HFFc6 (cell line): ENCODE data around the gene SYK. TPM values are rescaled to one million over a fixed set of nuclear protein-coding genes. Genes with fewer than 3 reads are reported as not detected.
A peak's percentile ranks its signal among the peaks of the same experiment; 100 is the strongest.

Source experiments
- DNase-seq: peaks from one replicate; pipeline ENCODE4 v3.0.0-alpha.2; 2018
- H3K27ac Mint-ChIP-seq: 2 replicates; pipeline ENCODE4 v1.8.0; 2020; ENCODE audit warnings: mild to moderate bottlenecking, mixed read lengths
- H3K27me3 Mint-ChIP-seq: 2 replicates; pipeline ENCODE4 v1.8.0; 2021; ENCODE audit warnings: mild to moderate bottlenecking, moderate library complexity, mixed read lengths; ENCODE audit not compliant: insufficient read depth
- H3K36me3 Mint-ChIP-seq: 2 replicates; pipeline ENCODE4 v1.8.0; 2021; ENCODE audit warnings: low read depth, mixed read lengths
- H3K4me1 Mint-ChIP-seq: 2 replicates; pipeline ENCODE4 v1.8.0; 2020; ENCODE audit warnings: low read depth, mixed read lengths
- H3K4me3 Mint-ChIP-seq: 2 replicates; pipeline ENCODE4 v1.8.0; 2020; ENCODE audit warnings: mild to moderate bottlenecking, moderate library complexity, mixed read lengths
- H3K9me3 Mint-ChIP-seq: 2 replicates; pipeline ENCODE4 v1.8.0; 2020; ENCODE audit warnings: mild to moderate bottlenecking, mixed read lengths
- CTCF ChIP-seq: fragments of 200-600 bp; sonication (generic); IDR thresholded peaks from 2 replicates; pipeline ENCODE4 v1.5.0; 2021; ENCODE audit warnings: antibody characterized with exemption, mild to moderate bottlenecking
- total RNA-seq, 6 experiments: library from RNA; stranded (reverse); fragmentation: NEBNext Ultra II Directional; extraction: Animal tissue kit (Norgen Biotek cat#: 25700); gene quantifications; 2 replicates in 1 of 6; 3 replicates in 5 of 6; pipeline ENCODE4 v1.2.3, GENCODE V29; 2021

Gene SYK
- total RNA-seq, 6 experiments from 2014 or later = not detected

GRCh38 chr9:90870621-90871326, 69.2 kb downstream of the SYK start:
- Mint-ChIP-seq H3K4me1 (peaks cover 9% of the 10 kb centered on the region), H3K4me3 (no peak overlapping the region), H3K27ac (no peak overlapping the region), H3K36me3 (no peaks in the 10 kb centered on the region), H3K9me3 (no peaks in the 10 kb centered on the region), H3K27me3 (peaks cover 8% of the 10 kb centered on the region; the same call in 1 of the 2 replicates)
- peak; percentile 92 for TF ChIP-seq CTCF
- peak; percentile 6 for DNase-seq

- no peak overlapping the region for H3K4me3 Mint-ChIP-seq
- no peak for DNase-seq
Observed at GRCh38 chr9:90871327-90871935, 69.8 kb downstream of the SYK start.

GRCh38 chr9:90872835-90873294, 71.2 kb downstream of the SYK start:
- peaks cover 7% of the 10 kb centered on the region; the same call in 1 of the 2 replicates for H3K27me3 Mint-ChIP-seq
- H3K4me3 Mint-ChIP-seq = peak overlapping the region; percentile 10; the same call in 1 of the 2 replicates
- H3K4me1 Mint-ChIP-seq = peaks cover 9% of the 10 kb centered on the region
- H3K27ac Mint-ChIP-seq = no peak overlapping the region
- no peaks in the 10 kb centered on the region for H3K36me3 Mint-ChIP-seq
- no peaks in the 10 kb centered on the region for H3K9me3 Mint-ChIP-seq
- DNase-seq = no peak
- TF ChIP-seq CTCF = no peak

More at GRCh38 chr9:90871327-90871935, 69.8 kb downstream of the SYK start:
- TF ChIP-seq CTCF = peak; percentile 47
- Mint-ChIP-seq H3K27me3 (peaks cover 8% of the 10 kb centered on the region; the same call in 1 of the 2 replicates), H3K27ac (no peak overlapping the region), H3K9me3 (no peaks in the 10 kb centered on the region), H3K4me1 (peaks cover 9% of the 10 kb centered on the region), H3K36me3 (no peaks in the 10 kb centered on the region)

- H3K9me3 Mint-ChIP-seq = no peaks in the 10 kb centered on the region
- no peak for DNase-seq
- H3K4me1 Mint-ChIP-seq = peaks cover 9% of the 10 kb centered on the region
- no peak for TF ChIP-seq CTCF
- H3K36me3 Mint-ChIP-seq = no peaks in the 10 kb centered on the region
- H3K27me3 Mint-ChIP-seq = peaks cover 9% of the 10 kb centered on the region; the same call in 1 of the 2 replicates
- H3K27ac Mint-ChIP-seq = no peak overlapping the region
- peak overlapping the region; percentile 10; the same call in 1 of the 2 replicates for H3K4me3 Mint-ChIP-seq
Observed at GRCh38 chr9:90873422-90873821, 71.8 kb downstream of the SYK start.

- Mint-ChIP-seq H3K4me3 (no peak overlapping the region), H3K27ac (no peak overlapping the region), H3K9me3 (no peaks in the 10 kb centered on the region), H3K27me3 (peaks cover 9% of the 10 kb centered on the region; the same call in 1 of the 2 replicates), H3K4me1 (peaks cover 9% of the 10 kb centered on the region), H3K36me3 (no peaks in the 10 kb centered on the region)
- DNase-seq = no peak
- peak; percentile 27; the same call in 1 of the 2 replicates for TF ChIP-seq CTCF
Observed at GRCh38 chr9:90874194-90874593, 72.6 kb downstream of the SYK start.
